SKM-1 treated with dmso at 0.1 percent for 144 hours (cell line): ENCODE measurements around the gene YY1.
"Not testable (repeated sequence)": the region's sequence is repeated elsewhere in the genome, so short reads cannot be mapped to it uniquely, and the experiment has no call there.

Experiments
- DNase-seq: peaks from one replicate; lab custom pipeline; 2025; ENCODE audit not compliant: unreplicated experiment; lab: John Stamatoyannopoulos, UW

The YY1 gene

GRCh38 chr14:100213956-100214769 lies 24.8 kb upstream of the YY1 start:
- peak; percentile 23 for DNase-seq

- DNase-seq: no peak
Measured at GRCh38 chr14:100214770-100215083, 24.2 kb upstream of the YY1 start.

- no peak for DNase-seq
Measured at GRCh38 chr14:100215330-100215885, 23.5 kb upstream of the YY1 start.

- no peak for DNase-seq
Measured at GRCh38 chr14:100219126-100219785, 19.7 kb upstream of the YY1 start.

GRCh38 chr14:100221533-100222223 lies 17.3 kb upstream of the YY1 start:
- peak; percentile 77 for DNase-seq

- DNase-seq: peak; percentile 1
Measured at GRCh38 chr14:100222224-100223093, 16.5 kb upstream of the YY1 start.

GRCh38 chr14:100223332-100224201 lies 15.4 kb upstream of the YY1 start:
- DNase-seq: no peak

- no peak for DNase-seq
Measured at GRCh38 chr14:100224229-100224866, 14.6 kb upstream of the YY1 start.

- no peak for DNase-seq
Measured at GRCh38 chr14:100225169-100225568, 13.8 kb upstream of the YY1 start.

GRCh38 chr14:100230361-100230760 lies 8.6 kb upstream of the YY1 start:
- DNase-seq: no peak

GRCh38 chr14:100234511-100234910 lies 4.4 kb upstream of the YY1 start:
- DNase-seq: no peak

GRCh38 chr14:100236271-100236818 lies 2.6 kb upstream of the YY1 start:
- DNase-seq: not testable (repeated sequence)

- no peak for DNase-seq
Measured at GRCh38 chr14:100236881-100237280, 2.1 kb upstream of the YY1 start.

- DNase-seq: no peak
Measured at GRCh38 chr14:100237735-100238418, 1.1 kb upstream of the YY1 start.

GRCh38 chr14:100239211-100239839 lies 381 bp downstream of the YY1 start:
- DNase-seq: no peak

- peak; percentile 75 for DNase-seq
Measured at GRCh38 chr14:100239840-100240667, 1.1 kb downstream of the YY1 start.

- no peak for DNase-seq
Measured at GRCh38 chr14:100240668-100241032, 1.7 kb downstream of the YY1 start.
